IMR-90 (cell line): ENCODE measurements around the gene FARP1. TPM values are rescaled to one million over a fixed set of nuclear protein-coding genes. Genes with fewer than 3 reads are reported as not detected.

ENCODE experiments used
- ATAC-seq: fragments of 200-7000 bp; cut with Tn5 transposase; 2 replicates; pipeline ENCODE4 v1.9.1; 2020; ENCODE audit warnings: low read depth, mild to moderate bottlenecking, moderate library complexity
- BruUV-seq: library from RNA; stranded (reverse); fragments of 400-500 nt; replicated peaks from 2 replicates; lab custom pipeline; 2021; lab: Mats Ljungman, UMichigan
- CTCF ChIA-PET: fragments of 300-600 bp; formaldehyde crosslinking; extraction: SDS; loops from one replicate; lab custom pipeline; 2021; ENCODE audit warnings: antibody characterized with exemption; lab: Yijun Ruan, JAX
- POLR2A ChIA-PET: fragments of 300-600 bp; sonication (Branson Sonifier 250); formaldehyde crosslinking; loops from one replicate; lab custom pipeline; 2022; ENCODE audit warnings: antibody characterized with exemption; ENCODE audit not compliant: unreplicated experiment; lab: Charles Lee
- DNase-seq: peaks from one replicate; pipeline ENCODE4 v3.0.0; 2013
- H2AFZ ChIP-seq: replicated peaks from 2 replicates; pipeline ENCODE3; 2013; ENCODE audit warnings: low read length, mild to moderate bottlenecking; ENCODE audit not compliant: poor library complexity
- H2AK5ac ChIP-seq: 2 replicates; pipeline ENCODE4 v1.6.1; 2013; ENCODE audit warnings: low read depth, low read length, inconsistent platforms
- H2AK9ac ChIP-seq: replicated peaks from 2 replicates; pipeline ENCODE3; 2013; ENCODE audit warnings: mild to moderate bottlenecking, low read depth, low read length, moderate library complexity; ENCODE audit not compliant: poor library complexity
- H2BK120ac ChIP-seq: 2 replicates; pipeline ENCODE4 v1.6.1; 2013; ENCODE audit warnings: low read depth, low read length, inconsistent platforms
- H2BK15ac ChIP-seq: 3 replicates; pipeline ENCODE4 v1.6.1; 2013; ENCODE audit warnings: low read depth, low read length, inconsistent platforms
- H2BK20ac ChIP-seq: 2 replicates; pipeline ENCODE4 v1.6.1; 2013; ENCODE audit warnings: low read depth, mild to moderate bottlenecking, inconsistent platforms, low read length, moderate library complexity
- H2BK5ac ChIP-seq: 2 replicates; pipeline ENCODE4 v1.6.1; 2013; ENCODE audit warnings: mild to moderate bottlenecking, low read depth, low read length, inconsistent platforms; ENCODE audit not compliant: poor library complexity, severe bottlenecking
- H3K14ac ChIP-seq: replicated peaks from 2 replicates; pipeline ENCODE4 v1.6.1; 2013; ENCODE audit warnings: low read depth, low read length, inconsistent platforms
- H3K18ac ChIP-seq: 2 replicates; pipeline ENCODE4 v1.6.1; 2013; ENCODE audit warnings: low read depth, low read length, control low read depth
- H3K23ac ChIP-seq: 2 replicates; pipeline ENCODE4 v1.6.1; 2013; ENCODE audit warnings: low read depth, low read length, inconsistent platforms
- H3K27ac ChIP-seq: 2 replicates; pipeline ENCODE4 v1.5.1; 2013; ENCODE audit warnings: mild to moderate bottlenecking, control low read depth, low read length; ENCODE audit not compliant: insufficient read depth
- H3K27me3 ChIP-seq: 2 replicates; pipeline ENCODE4 v1.6.1; 2013; ENCODE audit warnings: low read length; ENCODE audit not compliant: control insufficient read depth, insufficient read depth
- H3K36me3 ChIP-seq: 2 replicates; pipeline ENCODE4 v1.6.1; 2013; ENCODE audit warnings: low read length, mixed read lengths; ENCODE audit not compliant: control insufficient read depth, insufficient read depth
- H3K4ac ChIP-seq: 2 replicates; pipeline ENCODE4 v1.6.1; 2013; ENCODE audit warnings: low read depth, low read length, inconsistent platforms
- H3K4me1 ChIP-seq: 2 replicates; pipeline ENCODE4 v1.6.1; 2013; ENCODE audit warnings: low read length, mixed read lengths; ENCODE audit not compliant: control insufficient read depth, insufficient read depth
- H3K4me2 ChIP-seq: 2 replicates; pipeline ENCODE4 v1.6.1; 2013; ENCODE audit warnings: low read depth, mild to moderate bottlenecking, control low read depth, low read length, moderate library complexity
- H3K4me3 ChIP-seq: 2 replicates; pipeline ENCODE4 v1.5.1; 2013; ENCODE audit warnings: low read depth, mild to moderate bottlenecking, control low read depth, low read length, moderate library complexity; ENCODE audit not compliant: insufficient read depth
- H3K56ac ChIP-seq: 2 replicates; pipeline ENCODE4 v1.6.1; 2013; ENCODE audit warnings: low read length, inconsistent platforms; ENCODE audit not compliant: insufficient read depth; ENCODE audit errors: extremely low read depth
- H3K79me1 ChIP-seq, 2 experiments: 2 replicates each; pipeline ENCODE4 v1.6.1; 2013; ENCODE audit warnings: low read length in 2 of 2, inconsistent platforms in 1 of 2, low read depth in 1 of 2
- H3K9ac ChIP-seq: 2 replicates; pipeline ENCODE4 v1.6.1; 2013; ENCODE audit warnings: low read depth, low read length, control low read depth
- H3K9me1 ChIP-seq: 2 replicates; pipeline ENCODE4 v1.6.1; 2013; ENCODE audit warnings: low read length, inconsistent platforms; ENCODE audit not compliant: insufficient read depth
- H3K9me3 ChIP-seq: 2 replicates; pipeline ENCODE4 v1.6.1; 2013; ENCODE audit warnings: low read length; ENCODE audit not compliant: control insufficient read depth, insufficient read depth
- H4K20me1 ChIP-seq: 2 replicates; pipeline ENCODE4 v1.6.1; 2013; ENCODE audit warnings: low read length, inconsistent platforms; ENCODE audit not compliant: insufficient read depth
- H4K5ac ChIP-seq: 2 replicates; pipeline ENCODE4 v1.6.1; 2013; ENCODE audit warnings: mild to moderate bottlenecking, low read depth, low read length, control low read depth
- H4K8ac ChIP-seq, 2 experiments: 2 replicates each; pipeline ENCODE4 v1.6.1; 2013; ENCODE audit warnings: low read depth in 2 of 2, low read length in 2 of 2, control low read depth in 1 of 2, inconsistent platforms in 1 of 2
- H4K91ac ChIP-seq: 2 replicates; pipeline ENCODE4 v1.6.1; 2013; ENCODE audit warnings: low read depth, low read length, inconsistent platforms; ENCODE audit not compliant: insufficient read depth
- BHLHE40 ChIP-seq: fragments of 150-350 bp; IDR thresholded peaks from 2 replicates; pipeline ENCODE4 v1.6.1; 2016; ENCODE audit warnings: mild to moderate bottlenecking, low read depth, low read length
- CEBPB ChIP-seq: IDR thresholded peaks from 2 replicates; pipeline ENCODE4 v1.6.1; 2012; ENCODE audit warnings: low read depth, low read length, improper control_type of control experiment
- CHD1 ChIP-seq: IDR thresholded peaks from 2 replicates; pipeline ENCODE4 v1.6.1; 2012; ENCODE audit warnings: low read depth, low read length, improper control_type of control experiment
- CTCF ChIP-seq: conservative IDR thresholded peaks from 2 replicates; pipeline ENCODE4 v1.5.1; 2012; ENCODE audit warnings: mild to moderate bottlenecking, low read depth, low read length, improper control_type of control experiment
- ELK1 ChIP-seq: fragments of 150-350 bp; IDR thresholded peaks from 2 replicates; pipeline ENCODE4 v1.6.1; 2016; ENCODE audit warnings: low read depth, mild to moderate bottlenecking, low read length, moderate library complexity, borderline replicate concordance
- FOS ChIP-seq: fragments of 150-350 bp; IDR thresholded peaks from 2 replicates; pipeline ENCODE4 v1.6.1; 2016; ENCODE audit warnings: low read depth, low read length
- MAFK ChIP-seq: IDR thresholded peaks from 2 replicates; pipeline ENCODE4 v1.6.1; 2012; ENCODE audit warnings: low read depth, low read length, improper control_type of control experiment
- MAZ ChIP-seq: IDR thresholded peaks from 2 replicates; pipeline ENCODE4 v1.6.1; 2012; ENCODE audit warnings: low read depth, mild to moderate bottlenecking, low read length, improper control_type of control experiment, moderate library complexity, borderline replicate concordance
- MXI1 ChIP-seq: IDR thresholded peaks from 2 replicates; pipeline ENCODE4 v1.6.1; 2012; ENCODE audit warnings: low read depth, mild to moderate bottlenecking, low read length, moderate library complexity, borderline replicate concordance
- NFE2L2 ChIP-seq: fragments of 150-350 bp; IDR thresholded peaks from 2 replicates; pipeline ENCODE4 v1.6.1; 2016; ENCODE audit warnings: low read depth, mild to moderate bottlenecking, low read length
- POLR2A ChIP-seq: IDR thresholded peaks from 2 replicates; pipeline ENCODE4 v1.6.1; 2012; ENCODE audit warnings: mild to moderate bottlenecking, low read depth, low read length
- RAD21 ChIP-seq: IDR thresholded peaks from 2 replicates; pipeline ENCODE4 v1.6.1; 2012; ENCODE audit warnings: low read length, improper control_type of control experiment
- RCOR1 ChIP-seq: IDR thresholded peaks from 2 replicates; pipeline ENCODE4 v1.6.1; 2012; ENCODE audit warnings: mild to moderate bottlenecking, low read length, improper control_type of control experiment; ENCODE audit not compliant: insufficient replicate concordance
- RFX5 ChIP-seq: IDR thresholded peaks from 2 replicates; pipeline ENCODE4 v1.8.0; 2012; ENCODE audit warnings: low read depth, mild to moderate bottlenecking, low read length, moderate library complexity
- SMC3 ChIP-seq: fragments of 150-350 bp; IDR thresholded peaks from 2 replicates; pipeline ENCODE4 v1.6.1; 2016; ENCODE audit warnings: low read depth, mild to moderate bottlenecking, antibody characterized with exemption, low read length, moderate library complexity
- USF2 ChIP-seq: fragments of 150-350 bp; IDR thresholded peaks from 2 replicates; pipeline ENCODE4 v1.6.1; 2017; ENCODE audit warnings: mild to moderate bottlenecking, antibody characterized with exemption, low read length, low read depth
- WGBS, 2 experiments: methylation state at CpG; one replicate each; pipeline versions ENCODE4 v1.1.5 to v1.1.7; 2013; ENCODE audit warnings: missing lambda C conversion rate in 2 of 2; ENCODE audit not compliant: insufficient read length in 1 of 2; ENCODE audit errors: extremely low coverage in 2 of 2; 5-methylcytosine and 5-hydroxymethylcytosine counted together
- dilution Hi-C: fragments of 300-500 bp; cut with HindIII; formaldehyde crosslinking; loops from one replicate; pipeline ENCODE4 v1.14.3; 2018; ENCODE audit warnings: low sequenced_read_pairs; ENCODE audit not compliant: unreplicated experiment
- in situ Hi-C: fragments of 300-500 bp; cut with MboI; formaldehyde crosslinking; loops from 3 replicates; pipeline ENCODE4 v1.14.3; 2019; ENCODE audit warnings: low sequenced_read_pairs, inconsistent platforms, mixed read lengths
- intact Hi-C: fragments of 100-400 bp; cut with micrococcal nuclease; formaldehyde crosslinking; loops from 2 replicates; pipeline ENCODE4 v1.10.0; 2022
- polyA plus RNA-seq, 3 experiments: library from polyadenylated mRNA; depleted of rRNA; stranded (reverse); fragments of >200 nt; gene quantifications; 2 replicates each; pipeline ENCODE4 v1.2.3, GENCODE V29; 2012; ENCODE audit warnings: low replicate concordance in 1 of 3
- total RNA-seq: library from RNA; depleted of rRNA; stranded (reverse); fragments of >200 nt; gene quantifications from 2 replicates; pipeline ENCODE4 v1.2.3, GENCODE V29; 2012

The FARP1 gene
- total and polyA plus RNA-seq, 2 of the 4 experiments (the other 2 are of a cell fraction), result 39.6 to 57.0 TPM

- ATAC-seq (no peak), DNase-seq (no peak)
- dilution Hi-C loops (no loop called here), in situ Hi-C loops (no loop called here), intact Hi-C loops (no loop called here)
- Histone ChIP-seq H3K4me3 (no peak overlapping the region), H2BK20ac (no peak overlapping the region), H3K27ac (no peak overlapping the region), H3K18ac (no peak overlapping the region), H3K23ac (no peak overlapping the region), H4K5ac (no peak overlapping the region), H2AK9ac (no peak overlapping the region), H3K79me1 (peaks cover 45 to 80% of the 10 kb centered on the region in 2 experiments), H4K8ac (no peak overlapping the region), H3K14ac (no peak overlapping the region), H4K20me1 (peaks cover 22% of the 10 kb centered on the region), H3K36me3 (peaks cover 6% of the 10 kb centered on the region; the same call in 1 of the 2 replicates), H3K9me1 (peaks cover 22% of the 10 kb centered on the region), H2BK15ac (no peak overlapping the region), H2BK120ac (no peak overlapping the region), H3K4me1 (peaks cover 10% of the 10 kb centered on the region; the same call in 1 of the 2 replicates), H2AFZ (no peak overlapping the region), H3K9ac (no peak overlapping the region), H3K4ac (peak overlapping the region; percentile 11; the same call in 1 of the 2 replicates), H3K4me2 (no peak overlapping the region), H3K27me3 (no peaks in the 10 kb centered on the region), H2AK5ac (no peak overlapping the region), H4K91ac (peak overlapping the region; percentile 54), H2BK5ac (no peak overlapping the region), H3K56ac (no peak overlapping the region), H3K9me3 (no peaks in the 10 kb centered on the region)
- no peak for TF ChIP-seq CTCF
- TF ChIP-seq MAFK, result no peak
- TF ChIP-seq RCOR1, result no peak
- no peak for TF ChIP-seq FOS
- no peak for TF ChIP-seq POLR2A
- no peak for TF ChIP-seq BHLHE40
- no peak for TF ChIP-seq MAZ
- no peak for TF ChIP-seq NFE2L2
- TF ChIP-seq RFX5, result no peak
- TF ChIP-seq MXI1, result no peak
- TF ChIP-seq SMC3, result no peak
- no peak for TF ChIP-seq CEBPB
- TF ChIP-seq USF2, result no peak
- TF ChIP-seq RAD21, result no peak
- TF ChIP-seq ELK1, result no peak
- TF ChIP-seq CHD1, result no peak
- POLR2A ChIA-PET, result no interaction called here
- BruUV-seq, result no TSS peak
- CTCF ChIA-PET, result no interaction called here
- 100% methylated on average over 1 of the region's 4 CpGs; no CpG with 5 or more reads in 1 of the 2 experiments for WGBS, 2 experiments
Observed at GRCh38 chr13:98284679-98285078, 141.8 kb downstream of the FARP1 start.
